GM18502 (cell line): Measurements from ENCODE around the gene ZNF654.
A peak's percentile ranks its signal among the peaks of the same experiment; 100 is the strongest.
"Not testable (repeated sequence)": the region's sequence is repeated elsewhere in the genome, so short reads cannot be mapped to it uniquely, and the experiment has no call there.

Experiments used
- ATAC-seq: cut with Tn5 transposase; IDR thresholded peaks from one replicate; pipeline ENCODE4 v1.9.1; 2021; ENCODE audit warnings: mild to moderate bottlenecking; ENCODE audit not compliant: unreplicated experiment, poor library complexity

The ZNF654 gene

GRCh38 chr3:88059380-88060170 lies 520 bp downstream of the ZNF654 start:
- peak; percentile 15 for ATAC-seq

GRCh38 chr3:88061746-88062145 lies 2.7 kb downstream of the ZNF654 start:
- no peak for ATAC-seq

- ATAC-seq, result no peak
Observed at GRCh38 chr3:88075072-88075471, 16.0 kb downstream of the ZNF654 start.

GRCh38 chr3:88075497-88075896 lies 16.4 kb downstream of the ZNF654 start:
- ATAC-seq, result no peak

GRCh38 chr3:88076712-88077111 lies 17.7 kb downstream of the ZNF654 start:
- no peak for ATAC-seq

- ATAC-seq, result no peak
Observed at GRCh38 chr3:88078932-88079331, 19.9 kb downstream of the ZNF654 start.

GRCh38 chr3:88082854-88083253 lies 23.8 kb downstream of the ZNF654 start:
- ATAC-seq, result no peak

- no peak for ATAC-seq
Observed at GRCh38 chr3:88084097-88084501, 25.0 kb downstream of the ZNF654 start.

GRCh38 chr3:88090681-88091080 lies 31.6 kb downstream of the ZNF654 start:
- no peak for ATAC-seq

- ATAC-seq, result no peak
Observed at GRCh38 chr3:88092270-88092669, 33.2 kb downstream of the ZNF654 start.

GRCh38 chr3:88093266-88093665 lies 34.2 kb downstream of the ZNF654 start:
- ATAC-seq, result no peak

- peak; percentile 92 for ATAC-seq
Observed at GRCh38 chr3:88101142-88101541, 42.1 kb downstream of the ZNF654 start.

GRCh38 chr3:88105325-88105724 lies 46.3 kb downstream of the ZNF654 start:
- no peak for ATAC-seq

GRCh38 chr3:88112289-88112688 lies 53.2 kb downstream of the ZNF654 start:
- ATAC-seq, result no peak

- ATAC-seq, result peak; percentile 95
Observed at GRCh38 chr3:88113311-88114162, 54.5 kb downstream of the ZNF654 start.

- no peak for ATAC-seq
Observed at GRCh38 chr3:88114878-88115549, 56.0 kb downstream of the ZNF654 start.

GRCh38 chr3:88117683-88118082 lies 58.6 kb downstream of the ZNF654 start:
- ATAC-seq, result no peak

GRCh38 chr3:88118603-88119002 lies 59.5 kb downstream of the ZNF654 start:
- ATAC-seq, result not testable (repeated sequence)

GRCh38 chr3:88123526-88123925 lies 64.5 kb downstream of the ZNF654 start:
- no peak for ATAC-seq

- ATAC-seq, result no peak
Observed at GRCh38 chr3:88131695-88132094, 72.6 kb downstream of the ZNF654 start.

GRCh38 chr3:88132894-88133293 lies 73.8 kb downstream of the ZNF654 start:
- no peak for ATAC-seq
